GM18505 (cell line): Measurements from ENCODE around the gene POU2F3.

Experiments used
- ATAC-seq: cut with Tn5 transposase; IDR thresholded peaks from one replicate; pipeline ENCODE4 v1.9.1; 2021; ENCODE audit not compliant: unreplicated experiment
- POLR2A ChIP-seq: IDR thresholded peaks from 4 replicates; pipeline ENCODE4 v1.6.1; 2011; ENCODE audit warnings: borderline replicate concordance; ENCODE audit not compliant: insufficient read depth, insufficient read length; ENCODE audit errors: extremely low read depth

POU2F3 gene

DNA sequence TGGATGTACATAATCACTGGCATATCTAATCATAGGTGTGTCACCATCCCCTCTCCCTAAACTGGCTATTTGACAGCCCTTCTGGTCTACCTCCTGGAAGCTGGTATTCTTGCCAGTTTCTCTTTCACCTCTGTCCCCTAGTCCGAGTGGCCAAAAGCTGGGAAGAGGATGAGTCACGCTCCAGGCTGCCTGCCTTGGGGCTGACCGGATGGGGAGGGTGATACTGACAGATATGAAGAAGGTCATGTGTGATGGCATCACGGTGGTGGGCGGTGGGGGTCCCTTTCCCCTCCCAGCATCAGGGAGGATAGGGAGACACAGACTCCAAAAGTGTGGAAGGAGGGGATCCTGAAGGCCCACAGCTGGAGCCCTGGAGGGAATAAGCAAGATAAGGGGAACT is 24.3 kb upstream of the POU2F3 start:
- no peak for TF ChIP-seq POLR2A
- no peak for ATAC-seq

GRCh38 chr11:120216426-120217102 is 23.4 kb upstream of the POU2F3 start:
- no peak for TF ChIP-seq POLR2A
- ATAC-seq = no peak

DNA sequence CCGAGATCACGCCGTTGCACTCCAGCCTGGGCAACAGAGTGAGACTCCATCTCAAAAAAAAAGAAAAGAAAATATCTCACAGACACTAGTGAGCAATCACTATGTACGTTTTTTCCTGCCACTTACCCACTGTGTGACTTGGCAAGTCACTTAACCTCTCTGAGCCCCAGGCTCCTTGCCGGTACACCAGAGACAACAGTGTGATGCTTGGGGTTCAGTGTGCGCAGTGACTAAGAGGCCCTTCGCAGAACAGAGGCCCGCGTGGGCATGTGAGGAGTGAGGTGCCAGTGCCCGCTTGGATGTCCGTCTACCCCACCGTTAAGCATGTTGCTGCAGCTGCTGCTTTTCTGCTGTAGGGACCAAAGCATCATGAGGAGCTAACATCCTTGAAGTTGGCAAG is 22.4 kb upstream of the POU2F3 start:
- no peak for ATAC-seq
- no peak for TF ChIP-seq POLR2A

DNA sequence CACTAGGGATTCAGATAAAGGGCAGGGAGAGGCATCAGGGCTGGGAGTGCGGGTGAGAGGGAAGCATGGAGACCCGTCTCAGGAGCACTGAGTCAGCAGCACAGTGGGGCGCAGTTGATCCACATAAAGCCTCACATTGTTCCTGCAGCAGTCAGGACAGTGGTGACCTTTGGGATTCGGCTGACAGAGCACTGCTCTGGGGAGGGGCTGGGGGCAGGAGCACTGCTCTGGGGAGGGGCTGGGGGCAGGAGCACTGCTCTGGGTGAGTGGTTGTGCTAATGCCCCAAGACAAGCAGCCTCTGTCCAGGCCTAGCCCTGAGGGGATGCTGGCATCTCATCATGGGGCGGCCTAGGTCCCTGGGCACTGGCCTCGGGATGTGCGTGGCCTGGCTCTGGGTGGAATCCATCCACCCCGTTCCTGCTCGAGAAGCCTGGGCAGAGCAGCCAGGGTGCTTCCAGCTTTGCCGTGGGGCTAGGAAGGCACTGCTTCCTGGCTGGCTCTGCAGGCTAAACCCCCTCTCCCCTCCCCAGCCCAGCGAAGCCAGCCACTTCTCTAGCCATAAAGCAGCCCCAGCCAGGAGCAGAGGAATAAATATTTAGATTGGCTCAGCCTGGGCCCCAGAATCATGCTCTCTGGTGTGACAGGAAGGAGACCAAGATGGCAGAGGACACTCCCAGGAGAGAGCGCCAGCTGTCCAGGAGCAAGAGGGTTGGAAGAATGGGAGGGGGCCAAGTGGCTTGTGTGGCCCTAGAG is 21.8 kb upstream of the POU2F3 start:
- no peak for TF ChIP-seq POLR2A
- no peak for ATAC-seq

- TF ChIP-seq POLR2A = no peak
- ATAC-seq = no peak
Observed at GRCh38 chr11:120218695-120219033, 21.3 kb upstream of the POU2F3 start.

GRCh38 chr11:120219232-120219937 is 20.6 kb upstream of the POU2F3 start:
- TF ChIP-seq POLR2A = no peak

DNA sequence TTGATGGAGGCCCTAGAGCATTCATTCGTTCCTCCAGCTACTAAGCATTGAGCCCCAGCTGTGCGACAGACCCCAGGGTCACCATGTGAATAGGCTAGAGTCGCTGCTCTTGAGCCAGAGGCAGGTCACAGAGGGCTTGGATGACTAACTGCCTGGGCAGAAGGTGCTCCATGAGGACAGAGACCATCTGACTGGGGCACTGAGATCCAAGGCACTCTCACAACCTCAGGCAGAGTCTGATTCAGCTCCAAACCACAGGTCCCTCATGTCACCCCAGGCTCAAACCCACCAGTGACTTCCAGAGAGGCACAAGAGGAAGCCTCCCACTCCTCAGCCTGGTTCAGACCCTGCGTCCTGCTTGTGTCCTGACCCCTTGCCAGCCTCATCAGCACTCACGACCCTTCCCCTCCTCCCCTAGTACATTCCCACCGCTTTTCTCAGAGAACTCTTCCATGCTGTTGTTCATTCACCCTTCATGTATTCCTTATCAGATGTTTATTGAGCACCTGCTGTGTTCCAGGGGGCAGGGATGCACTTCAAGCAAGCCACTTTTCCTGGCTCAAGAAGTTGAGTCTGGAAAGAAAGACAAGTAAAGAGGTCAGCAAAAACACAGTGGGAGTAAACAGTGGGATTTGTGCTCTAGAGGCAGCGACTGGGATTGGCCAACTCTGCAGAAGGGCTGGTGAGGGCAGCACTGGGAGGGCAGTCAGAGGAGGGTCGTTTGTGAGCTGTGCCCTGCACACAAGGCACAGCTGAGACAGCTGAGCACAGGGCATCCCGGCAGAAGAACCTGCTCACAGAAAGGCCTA is 19.8 kb upstream of the POU2F3 start:
- no peak for ATAC-seq
- TF ChIP-seq POLR2A = no peak

More at GRCh38 chr11:120219232-120219937, 20.6 kb upstream of the POU2F3 start:
- ATAC-seq = no peak

GRCh38 chr11:120220747-120221037 is 19.2 kb upstream of the POU2F3 start:
- TF ChIP-seq POLR2A = no peak
- ATAC-seq = no peak

- ATAC-seq = no peak
- no peak for TF ChIP-seq POLR2A
Observed at GRCh38 chr11:120221115-120221752, 18.7 kb upstream of the POU2F3 start.

DNA sequence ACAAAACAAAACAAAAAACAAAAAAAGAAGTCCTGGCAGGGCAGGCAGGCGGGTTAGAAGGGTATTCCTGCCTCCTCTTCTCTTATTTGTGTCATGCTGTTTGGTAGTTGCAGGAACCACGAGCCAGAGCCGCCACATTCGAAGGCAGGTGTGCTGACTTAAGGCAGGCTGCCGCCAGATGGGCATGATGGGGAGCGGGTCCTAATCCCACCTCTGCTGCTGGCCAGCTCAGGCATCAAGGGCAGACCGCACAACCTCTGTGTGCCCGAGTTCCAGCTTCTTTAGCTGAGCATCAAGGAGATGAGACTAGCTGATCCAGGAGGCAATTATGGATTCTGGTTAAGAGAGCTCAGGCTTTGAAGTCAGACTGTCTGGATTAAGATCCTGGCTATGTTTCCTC is 17.0 kb upstream of the POU2F3 start:
- ATAC-seq = no peak
- no peak for TF ChIP-seq POLR2A

DNA sequence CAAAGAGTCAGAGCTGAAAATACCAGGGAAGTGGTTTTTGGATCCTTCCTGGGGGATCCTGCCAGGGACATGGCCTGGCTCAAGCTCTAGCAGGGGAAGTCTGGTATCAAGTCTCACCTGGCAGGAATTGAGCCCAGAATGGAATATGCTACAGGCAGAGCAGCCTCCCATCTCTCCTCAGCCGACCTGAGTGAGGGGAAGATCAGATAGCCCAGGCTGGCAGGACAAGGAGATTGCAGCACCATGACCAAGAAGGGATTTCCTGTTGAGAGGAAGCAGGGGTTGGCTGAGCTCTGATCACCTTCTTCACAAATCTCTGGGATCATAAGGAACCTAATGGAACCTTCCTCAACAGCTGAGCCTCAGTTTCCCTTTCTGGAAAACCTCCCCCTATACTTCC is 16.1 kb upstream of the POU2F3 start:
- no peak for ATAC-seq

DNA sequence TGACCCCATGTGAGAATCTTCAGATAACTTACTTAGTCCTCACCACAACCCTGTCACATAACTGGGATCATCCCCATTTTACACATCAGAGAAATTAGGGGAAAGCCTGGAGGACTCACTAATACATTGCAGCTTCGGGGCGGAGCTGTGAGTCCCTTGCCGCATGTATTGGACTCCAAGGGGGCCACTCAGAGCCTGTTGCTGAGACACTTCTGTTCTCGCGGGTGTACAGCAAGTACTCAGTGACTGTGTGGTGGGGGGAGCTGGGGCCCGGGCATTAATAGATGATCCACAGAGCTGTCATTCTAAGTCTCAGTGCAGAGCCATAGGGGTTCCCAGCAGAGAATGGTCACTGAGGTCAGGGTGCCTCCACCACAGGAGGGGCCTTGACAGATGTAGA is 15.6 kb upstream of the POU2F3 start:
- TF ChIP-seq POLR2A = no peak
- ATAC-seq = no peak

More for the DNA sequence above, 16.1 kb upstream of the POU2F3 start:
- TF ChIP-seq POLR2A = no peak
